22Rv1 (cell line): ENCODE measurements around the gene BMP7.

ENCODE experiments used
- ZFX ChIP-seq: fragments of 450-650 bp; IDR thresholded peaks from 2 replicates; pipeline ENCODE4 v1.6.1; 2017; ENCODE audit warnings: antibody characterized with exemption, borderline replicate concordance
- TF ChIP-seq, protein P1 (sequence below): fragments of 450-650 bp; IDR thresholded peaks from 2 replicates; pipeline ENCODE4 v1.5.1; 2017; ENCODE audit warnings: mild to moderate bottlenecking

GRCh38 chr20:57289391-57290177 lies 23.1 kb upstream of the BMP7 start:
- TF ChIP-seq, protein P1, sequence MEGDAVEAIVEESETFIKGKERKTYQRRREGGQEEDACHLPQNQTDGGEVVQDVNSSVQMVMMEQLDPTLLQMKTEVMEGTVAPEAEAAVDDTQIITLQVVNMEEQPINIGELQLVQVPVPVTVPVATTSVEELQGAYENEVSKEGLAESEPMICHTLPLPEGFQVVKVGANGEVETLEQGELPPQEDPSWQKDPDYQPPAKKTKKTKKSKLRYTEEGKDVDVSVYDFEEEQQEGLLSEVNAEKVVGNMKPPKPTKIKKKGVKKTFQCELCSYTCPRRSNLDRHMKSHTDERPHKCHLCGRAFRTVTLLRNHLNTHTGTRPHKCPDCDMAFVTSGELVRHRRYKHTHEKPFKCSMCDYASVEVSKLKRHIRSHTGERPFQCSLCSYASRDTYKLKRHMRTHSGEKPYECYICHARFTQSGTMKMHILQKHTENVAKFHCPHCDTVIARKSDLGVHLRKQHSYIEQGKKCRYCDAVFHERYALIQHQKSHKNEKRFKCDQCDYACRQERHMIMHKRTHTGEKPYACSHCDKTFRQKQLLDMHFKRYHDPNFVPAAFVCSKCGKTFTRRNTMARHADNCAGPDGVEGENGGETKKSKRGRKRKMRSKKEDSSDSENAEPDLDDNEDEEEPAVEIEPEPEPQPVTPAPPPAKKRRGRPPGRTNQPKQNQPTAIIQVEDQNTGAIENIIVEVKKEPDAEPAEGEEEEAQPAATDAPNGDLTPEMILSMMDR, result no peak
- TF ChIP-seq ZFX, result no peak
